HEK293T (cell line): ENCODE results near the gene FLNB.

Experiments
- BHLHE40 ChIP-seq: fragments of 450-650 bp; IDR thresholded peaks from 2 replicates; pipeline ENCODE4 v1.6.1; 2016; ENCODE audit warnings: mild to moderate bottlenecking, moderate library complexity, borderline replicate concordance
- FOXA1 ChIP-seq: fragments of 450-650 bp; IDR thresholded peaks from 2 replicates; pipeline ENCODE4 v1.6.1; 2016; ENCODE audit warnings: mild to moderate bottlenecking
- FOXM1 ChIP-seq: fragments of 450-650 bp; IDR thresholded peaks from 2 replicates; pipeline ENCODE4 v1.6.1; 2017; ENCODE audit warnings: mild to moderate bottlenecking, borderline replicate concordance
- PKNOX1 ChIP-seq: fragments of 450-650 bp; IDR thresholded peaks from 2 replicates; pipeline ENCODE4 v1.6.1; 2016
- SUZ12 ChIP-seq: fragments of 450-650 bp; IDR thresholded peaks from 2 replicates; pipeline ENCODE4 v1.6.1; 2016; ENCODE audit warnings: mild to moderate bottlenecking

- TF ChIP-seq FOXM1: peak; percentile 13; the same call in 1 of the 2 replicates
- TF ChIP-seq BHLHE40: no peak
- no peak for TF ChIP-seq SUZ12
- TF ChIP-seq PKNOX1: peak; percentile 48
- no peak for TF ChIP-seq FOXA1
Measured at GRCh38 chr3:58059349-58060321, 51.4 kb downstream of the FLNB start.
